Activated naive CD8-positive, alpha-beta T cell treated with anti-CD3 and anti-CD28 coated beads, Interleukin-2, amount 10 ng/mL, durations not matched to agents 7 days and 5 days (primary cell): ENCODE data around the gene NCLN. TPM values are rescaled to one million over a fixed set of nuclear protein-coding genes. Genes with fewer than 3 reads are reported as not detected.

Source experiments
- ATAC-seq: fragments of 150-1000 bp; cut with Tn5 transposase; one replicate; pipeline ENCODE4 v1.10.0; 2021; ENCODE audit warnings: low read depth, moderate library complexity
- POLR2A ChIA-PET: fragments of 350-600 bp; sonication (Branson Sonifier 250); formaldehyde crosslinking; loops from one replicate; lab custom pipeline; 2021; ENCODE audit warnings: antibody characterized with exemption; lab: Charles Lee
- DNase-seq: peaks from one replicate; pipeline ENCODE4 v3.0.0; 2021
- H3K27ac Mint-ChIP-seq: one replicate; pipeline ENCODE4 v1.8.0; 2022; ENCODE audit warnings: mild to moderate bottlenecking, mixed read lengths
- H3K27me3 Mint-ChIP-seq: one replicate; pipeline ENCODE4 v1.8.0; 2022; ENCODE audit warnings: mild to moderate bottlenecking, moderate library complexity, mixed read lengths
- H3K36me3 Mint-ChIP-seq: one replicate; pipeline ENCODE4 v1.8.0; 2021; ENCODE audit warnings: mild to moderate bottlenecking, mixed read lengths
- H3K4me1 Mint-ChIP-seq: one replicate; pipeline ENCODE4 v1.8.0; 2021; ENCODE audit warnings: mixed read lengths
- H3K4me3 Mint-ChIP-seq: one replicate; pipeline ENCODE4 v1.8.0; 2022; ENCODE audit warnings: mild to moderate bottlenecking, moderate library complexity, mixed read lengths
- H3K9me3 Mint-ChIP-seq: one replicate; pipeline ENCODE4 v1.8.0; 2021; ENCODE audit warnings: mixed read lengths
- total RNA-seq, 2 experiments: library from RNA; stranded (reverse); gene quantifications; one replicate each; pipeline ENCODE4 v1.2.3, GENCODE V29; 2021

NCLN gene, protein sequence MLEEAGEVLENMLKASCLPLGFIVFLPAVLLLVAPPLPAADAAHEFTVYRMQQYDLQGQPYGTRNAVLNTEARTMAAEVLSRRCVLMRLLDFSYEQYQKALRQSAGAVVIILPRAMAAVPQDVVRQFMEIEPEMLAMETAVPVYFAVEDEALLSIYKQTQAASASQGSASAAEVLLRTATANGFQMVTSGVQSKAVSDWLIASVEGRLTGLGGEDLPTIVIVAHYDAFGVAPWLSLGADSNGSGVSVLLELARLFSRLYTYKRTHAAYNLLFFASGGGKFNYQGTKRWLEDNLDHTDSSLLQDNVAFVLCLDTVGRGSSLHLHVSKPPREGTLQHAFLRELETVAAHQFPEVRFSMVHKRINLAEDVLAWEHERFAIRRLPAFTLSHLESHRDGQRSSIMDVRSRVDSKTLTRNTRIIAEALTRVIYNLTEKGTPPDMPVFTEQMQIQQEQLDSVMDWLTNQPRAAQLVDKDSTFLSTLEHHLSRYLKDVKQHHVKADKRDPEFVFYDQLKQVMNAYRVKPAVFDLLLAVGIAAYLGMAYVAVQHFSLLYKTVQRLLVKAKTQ
- total RNA-seq = 10 to 100 TPM; 51.1 to 53.8 TPM

DNA sequence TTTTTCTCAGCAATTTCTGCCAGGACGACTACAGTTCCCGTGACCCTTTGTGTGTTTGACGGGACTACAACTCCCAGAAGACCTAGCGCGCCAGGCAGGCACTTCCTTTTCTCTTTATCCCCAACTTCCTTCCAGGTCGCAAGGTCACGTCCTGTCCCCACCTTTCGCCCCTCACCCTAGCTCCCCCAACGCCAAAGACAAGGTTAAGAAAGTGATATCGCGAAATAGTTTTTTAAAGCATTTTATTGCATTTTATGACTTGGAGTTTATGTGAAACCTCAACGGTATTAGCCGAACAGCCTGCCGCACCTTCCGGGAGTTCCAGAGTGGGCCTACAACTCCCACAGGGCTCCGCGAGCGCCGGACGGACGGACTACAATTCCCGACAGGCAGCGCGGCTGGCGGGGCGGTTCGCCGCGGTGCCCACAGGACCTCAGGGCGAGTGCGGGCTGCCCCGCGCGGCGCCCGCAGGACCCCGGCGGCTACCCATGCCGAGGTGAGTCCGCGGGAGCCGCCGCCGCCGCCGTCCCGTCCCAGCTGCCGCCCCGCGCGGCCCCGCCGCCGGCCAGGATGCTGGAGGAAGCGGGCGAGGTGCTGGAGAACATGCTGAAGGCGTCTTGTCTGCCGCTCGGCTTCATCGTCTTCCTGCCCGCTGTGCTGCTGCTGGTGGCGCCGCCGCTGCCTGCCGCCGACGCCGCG, at the start of gene NCLN:
Gene NCLN, plus strand, starts transcription at position 470 of the 699 bp plus-strand sequence. Its CDS starts 101 bp downstream, at position 571.
- Mint-ChIP-seq H3K9me3 (no peaks in the 10 kb centered on the region), H3K36me3 (peaks cover 26% of the 10 kb centered on the region), H3K27ac (peak within 1 kb of the TSS; percentile 93), H3K27me3 (no peaks in the 10 kb centered on the region), H3K4me3 (peak within 1 kb of the TSS; percentile 92), H3K4me1 (peaks cover 44% of the 10 kb centered on the region)
- DNase-seq = peak; percentile 97
- ATAC-seq = peak; percentile 74
- POLR2A ChIA-PET = interaction anchor here (0.6 to 2.0 kb wide), 5 partner anchors 8 to 150 kb away, joined by 3 to 8 read pairs (median 4); no protein-coding TSS in a partner anchor

DNA sequence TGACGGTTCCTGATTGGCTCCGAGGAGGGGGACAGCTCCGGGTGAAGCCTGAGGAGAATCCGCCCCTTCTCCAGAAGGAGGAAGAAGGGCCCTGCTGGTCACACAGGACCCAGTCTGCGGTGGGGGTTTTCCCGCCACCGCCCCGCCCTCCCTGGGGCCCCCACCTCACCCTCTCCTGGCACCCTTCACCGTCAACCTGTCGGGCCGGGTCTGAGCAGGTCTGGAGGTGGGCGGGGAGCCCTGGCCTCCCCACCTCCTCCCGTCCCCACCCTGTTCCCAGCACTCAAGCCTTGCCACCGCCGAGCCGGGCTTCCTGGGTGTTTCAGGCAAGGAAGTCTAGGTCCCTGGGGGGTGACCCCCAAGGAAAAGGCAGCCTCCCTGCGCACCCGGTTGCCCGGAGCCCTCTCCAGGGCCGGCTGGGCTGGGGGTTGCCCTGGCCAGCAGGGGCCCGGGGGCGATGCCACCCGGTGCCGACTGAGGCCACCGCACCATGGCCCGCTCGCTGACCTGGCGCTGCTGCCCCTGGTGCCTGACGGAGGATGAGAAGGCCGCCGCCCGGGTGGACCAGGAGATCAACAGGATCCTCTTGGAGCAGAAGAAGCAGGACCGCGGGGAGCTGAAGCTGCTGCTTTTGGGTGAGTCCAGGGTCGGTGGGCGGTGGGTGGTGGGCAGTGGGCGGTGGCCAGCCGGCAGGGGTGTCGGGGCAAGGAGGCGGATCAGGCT, 49.6 kb upstream of the NCLN start, which contains the start of gene GNA15:
Gene GNA15, plus strand, starts transcription at position 73 of the 723 bp plus-strand sequence. Its CDS starts 418 bp downstream, at position 491.
- peaks cover 12% of the 10 kb centered on the region for H3K36me3 Mint-ChIP-seq
- H3K4me3 Mint-ChIP-seq = peak within 1 kb of the TSS; percentile 75
- POLR2A ChIA-PET = interaction anchor here (0.7 to 1.5 kb wide), 2 partner anchors 43 to 420 kb away, joined by 3 to 4 read pairs; partner anchors contain the start of gene S1PR4
- H3K9me3 Mint-ChIP-seq = no peaks in the 10 kb centered on the region
- peak; percentile 48 for DNase-seq
- peaks cover 3% of the 10 kb centered on the region for H3K27me3 Mint-ChIP-seq
- H3K4me1 Mint-ChIP-seq = peaks cover 39% of the 10 kb centered on the region
- no peak for ATAC-seq
- H3K27ac Mint-ChIP-seq = peak within 1 kb of the TSS; percentile 63

DNA sequence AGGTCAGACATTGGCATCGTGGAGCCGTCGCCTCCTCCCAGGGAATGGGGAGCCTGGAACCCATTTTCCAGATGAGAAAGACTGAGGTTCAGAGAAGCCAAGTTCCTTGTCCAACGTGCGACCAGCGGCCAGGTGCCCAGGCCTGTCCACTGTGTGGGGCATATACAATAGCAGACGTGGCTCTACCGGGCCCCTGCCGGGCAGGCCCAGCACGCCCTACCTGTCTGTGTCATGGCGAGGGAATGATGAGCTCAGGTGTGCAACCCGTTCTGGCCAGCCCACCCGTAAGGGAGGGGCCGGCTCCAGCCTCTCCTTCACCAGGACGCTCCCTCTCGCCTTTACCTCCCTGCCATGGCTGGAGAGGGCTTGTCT, 49.1 kb upstream of the NCLN start:
- Mint-ChIP-seq H3K9me3 (no peaks in the 10 kb centered on the region), H3K27me3 (no peaks in the 10 kb centered on the region), H3K36me3 (peaks cover 12% of the 10 kb centered on the region), H3K4me1 (peaks cover 36% of the 10 kb centered on the region), H3K27ac (peak overlapping the region; percentile 63), H3K4me3 (peak overlapping the region; percentile 75)
- peak; percentile 26 for DNase-seq
- POLR2A ChIA-PET = interaction anchor here (1.5 kb wide), 1 partner anchor 42 kb away, joined by 4 read pairs; the partner anchor contains the start of gene S1PR4
- ATAC-seq = no peak

DNA sequence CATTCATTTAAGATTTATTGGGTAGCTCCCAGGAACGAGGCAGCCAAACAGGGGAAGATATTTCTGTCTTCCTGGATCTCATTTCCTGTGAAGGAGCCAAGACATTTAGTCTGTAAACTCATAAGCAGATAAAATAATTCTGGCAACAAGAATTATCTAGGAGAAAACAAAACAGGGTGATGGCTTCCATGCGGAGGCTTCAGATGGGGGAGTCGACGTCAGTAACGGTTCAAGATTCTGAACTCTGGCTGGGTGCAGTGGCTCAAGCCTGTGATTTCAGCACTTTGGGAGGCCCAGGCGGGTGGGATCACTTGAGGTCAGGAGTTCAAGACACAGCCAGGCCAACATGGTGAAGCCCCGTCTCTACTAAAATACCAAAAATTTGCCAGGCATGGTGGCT, 48.6 kb upstream of the NCLN start:
- H3K27me3 Mint-ChIP-seq = no peaks in the 10 kb centered on the region
- DNase-seq (no peak), ATAC-seq (no peak)
- POLR2A ChIA-PET = interaction anchor here (0.6 to 1.5 kb wide), 2 partner anchors 42 to 66 kb away, joined by 4 read pairs; partner anchors contain the start of gene S1PR4
- H3K9me3 Mint-ChIP-seq = no peaks in the 10 kb centered on the region
- H3K36me3 Mint-ChIP-seq = peaks cover 12% of the 10 kb centered on the region
- peaks cover 37% of the 10 kb centered on the region for H3K4me1 Mint-ChIP-seq
- peak overlapping the region; percentile 75 for H3K4me3 Mint-ChIP-seq
- H3K27ac Mint-ChIP-seq = peak overlapping the region; percentile 50

DNA sequence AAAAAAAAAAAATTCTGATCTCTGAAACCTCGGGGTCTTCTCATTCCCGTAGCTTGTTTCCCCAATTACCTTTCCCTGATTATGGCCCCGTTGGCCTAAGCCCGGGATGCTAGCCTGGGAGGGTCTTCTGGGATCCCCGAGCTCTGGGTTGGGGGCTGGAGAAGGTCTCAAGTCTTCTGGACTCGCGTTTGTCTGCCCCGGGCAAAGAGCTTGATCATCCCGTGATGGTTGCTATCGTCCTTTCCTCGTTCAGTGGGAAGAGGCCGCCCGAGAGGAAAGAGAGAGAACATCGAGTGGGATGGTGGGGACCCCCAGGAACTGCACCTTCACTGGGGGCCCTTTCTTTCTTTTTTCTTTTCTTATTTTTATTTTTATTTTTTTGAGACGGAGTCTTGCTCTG, 47.5 kb upstream of the NCLN start:
- H3K4me1 Mint-ChIP-seq = peaks cover 30% of the 10 kb centered on the region
- H3K4me3 Mint-ChIP-seq = no peak overlapping the region
- no peaks in the 10 kb centered on the region for H3K27me3 Mint-ChIP-seq
- no peak for ATAC-seq
- DNase-seq = no peak
- H3K36me3 Mint-ChIP-seq = peaks cover 14% of the 10 kb centered on the region
- no peak overlapping the region for H3K27ac Mint-ChIP-seq
- no peaks in the 10 kb centered on the region for H3K9me3 Mint-ChIP-seq
- POLR2A ChIA-PET = no interaction called here

DNA sequence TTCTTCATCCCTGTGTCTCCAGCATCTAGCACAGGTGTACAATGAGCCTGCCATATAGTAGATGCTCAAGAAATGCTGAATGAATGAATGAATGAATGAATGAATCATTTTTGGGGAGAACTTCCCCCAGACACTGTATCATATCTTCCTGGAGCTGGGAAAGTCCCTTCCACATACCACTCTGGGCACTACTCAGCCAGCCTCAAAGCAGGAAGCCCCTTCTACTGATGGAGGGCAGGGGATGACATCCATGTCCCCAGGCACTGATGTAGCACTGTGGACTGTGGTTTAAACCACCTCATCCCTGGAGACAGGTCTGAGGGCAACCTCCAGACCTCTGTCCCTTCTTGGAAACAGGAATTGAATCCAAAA, 45.1 kb upstream of the NCLN start:
- DNase-seq = no peak

DNA sequence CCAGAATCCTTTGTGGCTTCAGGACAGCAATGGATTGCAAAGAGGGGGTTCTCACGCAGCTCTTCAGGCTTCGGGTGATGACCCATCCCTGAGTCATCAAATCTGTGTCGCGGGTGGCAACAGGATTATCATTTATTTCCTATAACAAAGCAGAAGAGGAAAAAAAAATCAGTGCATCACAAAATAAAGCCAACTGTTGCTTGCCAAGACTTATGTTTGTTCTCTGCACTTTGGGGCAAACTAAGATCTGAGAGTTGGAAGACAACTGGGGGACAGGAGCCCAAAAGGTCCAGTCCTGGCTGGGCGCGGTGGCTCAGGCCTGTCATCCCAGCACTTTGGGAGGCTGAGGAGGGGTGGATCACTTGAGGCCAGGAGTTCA, 43.4 kb upstream of the NCLN start:
- POLR2A ChIA-PET = interaction anchor here (0.5 to 1.5 kb wide), 3 partner anchors 10 to 12 kb away, joined by 4 to 9 read pairs (median 5); no protein-coding TSS in a partner anchor
- DNase-seq (no peak), ATAC-seq (no peak)
- peaks cover 15% of the 10 kb centered on the region for H3K36me3 Mint-ChIP-seq
- H3K4me3 Mint-ChIP-seq = no peak overlapping the region
- H3K4me1 Mint-ChIP-seq = peaks cover 20% of the 10 kb centered on the region
- H3K27me3 Mint-ChIP-seq = no peaks in the 10 kb centered on the region
- peak overlapping the region; percentile 57 for H3K27ac Mint-ChIP-seq
- no peaks in the 10 kb centered on the region for H3K9me3 Mint-ChIP-seq

More for the DNA sequence above, 45.1 kb upstream of the NCLN start:
- Mint-ChIP-seq H3K27ac (peak overlapping the region; percentile 9), H3K27me3 (no peaks in the 10 kb centered on the region), H3K4me1 (peaks cover 21% of the 10 kb centered on the region), H3K4me3 (peak overlapping the region; percentile 9), H3K36me3 (peaks cover 15% of the 10 kb centered on the region), H3K9me3 (no peaks in the 10 kb centered on the region)
- no peak for ATAC-seq
- POLR2A ChIA-PET = interaction anchor here (0.7 kb wide), 1 partner anchor 26 kb away, joined by 5 read pairs; no protein-coding TSS in a partner anchor

DNA sequence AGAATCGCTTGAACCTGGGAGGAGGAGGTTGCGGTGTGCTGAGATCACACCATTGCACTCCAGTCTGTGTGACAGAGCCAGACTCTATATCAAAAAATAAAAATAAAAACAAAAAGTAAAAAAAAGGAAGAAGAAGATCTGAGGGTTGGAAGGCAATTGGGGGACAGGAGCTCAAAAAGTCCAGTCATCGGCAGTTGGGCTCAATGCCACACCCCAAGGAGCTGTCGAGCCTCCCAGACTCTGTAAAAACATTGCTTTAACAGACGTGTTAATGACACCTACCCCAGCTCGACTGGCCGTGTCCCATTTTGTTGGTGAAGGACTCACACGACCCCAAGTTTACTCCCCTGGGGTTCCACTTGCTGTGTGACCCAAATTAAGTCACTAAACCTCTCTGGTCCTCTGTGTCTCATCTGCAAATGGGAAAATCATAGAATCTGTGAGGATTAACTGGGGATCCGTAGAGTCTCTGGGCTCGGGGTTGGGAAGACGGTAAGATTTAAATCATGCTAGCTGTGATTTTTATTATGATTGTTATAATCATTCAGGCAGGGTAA, 42.9 kb upstream of the NCLN start:
- ATAC-seq (no peak), DNase-seq (no peak)
- peak overlapping the region; percentile 40 for H3K27ac Mint-ChIP-seq
- no peak overlapping the region for H3K4me3 Mint-ChIP-seq
- H3K4me1 Mint-ChIP-seq = peaks cover 19% of the 10 kb centered on the region
- no peaks in the 10 kb centered on the region for H3K9me3 Mint-ChIP-seq
- POLR2A ChIA-PET = interaction anchor here (0.5 to 1.0 kb wide), 2 partner anchors 12 to 178 kb away, joined by 3 to 5 read pairs; no protein-coding TSS in a partner anchor
- H3K36me3 Mint-ChIP-seq = peaks cover 15% of the 10 kb centered on the region
- no peaks in the 10 kb centered on the region for H3K27me3 Mint-ChIP-seq

DNA sequence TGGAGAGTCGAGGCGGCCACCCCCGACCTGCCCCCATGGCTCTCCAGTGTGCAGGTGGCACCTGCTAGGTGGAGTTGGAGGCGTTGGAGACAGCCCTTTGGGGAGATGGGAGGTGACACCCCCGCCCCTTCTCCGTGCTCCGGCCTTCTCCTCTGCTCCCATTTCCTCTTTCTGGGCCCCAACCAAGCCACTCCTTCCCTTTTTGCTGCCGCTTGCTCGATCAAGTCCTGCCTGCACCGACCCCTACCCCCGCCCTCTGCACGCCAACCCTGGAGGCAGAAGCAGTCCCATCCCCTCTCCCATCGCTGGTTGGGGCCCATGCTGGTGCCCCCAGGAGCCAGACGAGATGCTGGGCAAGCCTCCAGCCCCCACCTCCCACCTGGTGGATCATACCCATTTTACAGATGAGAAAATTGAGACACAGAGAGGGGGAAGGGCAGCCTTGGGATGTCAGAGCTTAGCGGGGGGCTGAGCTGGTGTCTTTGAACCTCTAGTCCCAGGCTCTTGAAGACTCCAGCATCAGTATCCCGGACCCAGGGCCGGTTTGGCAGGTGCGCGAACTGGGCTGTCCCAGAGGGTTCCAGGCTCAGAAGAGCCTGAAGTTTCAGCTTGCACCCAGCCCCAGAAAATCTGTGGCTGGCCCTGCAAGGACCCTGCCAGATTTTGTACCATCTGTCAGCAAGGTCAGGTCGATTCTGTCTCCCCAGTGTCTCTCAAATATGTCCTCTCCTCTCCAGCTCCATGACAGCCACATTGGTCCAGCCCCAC, 39.6 kb upstream of the NCLN start:
- Mint-ChIP-seq H3K27ac (peak overlapping the region; percentile 42), H3K27me3 (no peaks in the 10 kb centered on the region), H3K9me3 (no peaks in the 10 kb centered on the region), H3K4me1 (peaks cover 11% of the 10 kb centered on the region), H3K4me3 (no peak overlapping the region), H3K36me3 (peaks cover 23% of the 10 kb centered on the region)
- no peak for ATAC-seq
- DNase-seq = no peak
- POLR2A ChIA-PET = interaction anchor here (0.6 kb wide), 1 partner anchor 523 kb away, joined by 5 read pairs; no protein-coding TSS in a partner anchor

DNA sequence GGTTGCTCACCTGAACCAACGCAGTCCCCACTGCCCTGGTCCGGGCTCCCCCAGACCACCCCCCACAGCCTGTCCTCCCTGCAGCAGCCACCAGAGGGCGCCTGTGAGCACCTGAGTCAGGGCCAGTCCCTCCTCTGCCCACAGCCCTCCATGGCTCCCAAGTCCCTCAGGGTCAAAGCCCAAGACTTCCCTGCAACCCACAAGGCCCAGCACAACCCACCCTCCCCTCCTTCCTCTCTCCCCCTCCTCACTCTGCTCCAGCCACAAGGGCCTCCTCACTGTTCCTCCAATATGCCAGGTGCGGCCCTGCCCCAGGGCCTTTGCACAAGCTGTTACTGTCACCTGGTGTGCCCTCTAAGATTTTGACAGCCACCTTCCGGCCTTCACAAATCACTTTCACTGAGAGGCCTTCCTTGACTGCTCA, 39.0 kb upstream of the NCLN start:
- peak; percentile 42 for ATAC-seq
- peak; percentile 76 for DNase-seq
- no peak overlapping the region for H3K4me3 Mint-ChIP-seq
- peaks cover 23% of the 10 kb centered on the region for H3K36me3 Mint-ChIP-seq
- no peaks in the 10 kb centered on the region for H3K9me3 Mint-ChIP-seq
- H3K27me3 Mint-ChIP-seq = no peaks in the 10 kb centered on the region
- POLR2A ChIA-PET = interaction anchor here (0.7 kb wide), 1 partner anchor 47 kb away, joined by 3 read pairs; no protein-coding TSS in a partner anchor
- H3K27ac Mint-ChIP-seq = peak overlapping the region; percentile 42
- H3K4me1 Mint-ChIP-seq = peaks cover 10% of the 10 kb centered on the region

DNA sequence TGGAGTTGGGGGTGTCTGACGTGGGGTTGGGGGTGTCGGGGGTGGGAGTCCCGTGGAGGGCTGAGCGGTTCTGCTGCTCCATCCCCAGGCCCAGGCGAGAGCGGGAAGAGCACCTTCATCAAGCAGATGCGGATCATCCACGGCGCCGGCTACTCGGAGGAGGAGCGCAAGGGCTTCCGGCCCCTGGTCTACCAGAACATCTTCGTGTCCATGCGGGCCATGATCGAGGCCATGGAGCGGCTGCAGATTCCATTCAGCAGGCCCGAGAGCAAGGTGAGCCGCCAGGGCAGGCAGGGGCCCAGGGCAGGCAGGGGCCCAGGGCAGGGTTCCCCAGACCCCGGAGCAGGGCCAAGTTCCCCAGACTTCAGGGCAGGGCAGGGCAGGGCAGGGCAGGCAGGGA, 37.2 kb upstream of the NCLN start:
- H3K4me1 Mint-ChIP-seq = peaks cover 9% of the 10 kb centered on the region
- H3K9me3 Mint-ChIP-seq = no peaks in the 10 kb centered on the region
- no peaks in the 10 kb centered on the region for H3K27me3 Mint-ChIP-seq
- ATAC-seq (no peak), DNase-seq (no peak)
- no peak overlapping the region for H3K27ac Mint-ChIP-seq
- H3K4me3 Mint-ChIP-seq = no peak overlapping the region
- peaks cover 22% of the 10 kb centered on the region for H3K36me3 Mint-ChIP-seq
- POLR2A ChIA-PET = no interaction called here
